Smooth muscle cell of the brain vasculature (primary cell): ENCODE measurements around the gene OR2F1.
"Not testable (repeated sequence)": the region's sequence is repeated elsewhere in the genome, so short reads cannot be mapped to it uniquely, and the experiment has no call there.

ENCODE experiments used
- DNase-seq: peaks from one replicate; pipeline ENCODE4 v3.0.0-alpha.2; 2012; ENCODE audit warnings: low read depth, low spot score

Gene OR2F1

GRCh38 chr7:144006692-144007042, 52.0 kb downstream of the OR2F1 start:
- no peak for DNase-seq

GRCh38 chr7:144009361-144009760, 54.7 kb downstream of the OR2F1 start:
- DNase-seq, result no peak

- DNase-seq, result not testable (repeated sequence)
Measured at GRCh38 chr7:144010061-144010460, 55.4 kb downstream of the OR2F1 start.

- not testable (repeated sequence) for DNase-seq
Measured at GRCh38 chr7:144010821-144011220, 56.2 kb downstream of the OR2F1 start.

- no peak for DNase-seq
Measured at GRCh38 chr7:144011458-144012230, 57.0 kb downstream of the OR2F1 start.
